GM13977 (cell line): ENCODE measurements around the gene LMX1B.

Experiments
- DNase-seq: peaks from one replicate; pipeline ENCODE4 v3.0.0; 2012; ENCODE audit warnings: low spot score
- CTCF ChIP-seq: IDR thresholded peaks from 2 replicates; pipeline ENCODE4 v1.5.1; 2012; ENCODE audit warnings: mild to moderate bottlenecking, control low read depth; ENCODE audit not compliant: insufficient read depth; ENCODE audit errors: extremely low read depth, missing control alignments
- in situ Hi-C: fragments of 300-500 bp; cut with MboI; formaldehyde crosslinking; loops from one replicate; pipeline ENCODE4 v1.12.0; 2022; ENCODE audit warnings: low sequenced_read_pairs, low pct_unique_long_range_greater_than_20kb, mixed read lengths, inconsistent platforms; ENCODE audit not compliant: unreplicated experiment

The LMX1B gene

GRCh38 chr9:126588491-126589168, 25.1 kb upstream of the LMX1B start:
- in situ Hi-C loops, result no loop called here
- no peak for TF ChIP-seq CTCF
- no peak for DNase-seq

- TF ChIP-seq CTCF, result no peak
- no peak for DNase-seq
- in situ Hi-C loops, result no loop called here
Observed at GRCh38 chr9:126589349-126589748, 24.4 kb upstream of the LMX1B start.

GRCh38 chr9:126591083-126591482, 22.6 kb upstream of the LMX1B start:
- DNase-seq, result no peak
- in situ Hi-C loops, result no loop called here
- TF ChIP-seq CTCF, result no peak

- in situ Hi-C loops, result no loop called here
- no peak for TF ChIP-seq CTCF
- DNase-seq, result no peak
Observed at GRCh38 chr9:126591922-126592321, 21.8 kb upstream of the LMX1B start.

- DNase-seq, result no peak
- no peak for TF ChIP-seq CTCF
- in situ Hi-C loops, result no loop called here
Observed at GRCh38 chr9:126592461-126592860, 21.3 kb upstream of the LMX1B start.

GRCh38 chr9:126595982-126596381, 17.7 kb upstream of the LMX1B start:
- no peak for TF ChIP-seq CTCF
- in situ Hi-C loops, result no loop called here
- no peak for DNase-seq

- in situ Hi-C loops, result no loop called here
- TF ChIP-seq CTCF, result no peak
- DNase-seq, result no peak
Observed at GRCh38 chr9:126599047-126599650, 14.6 kb upstream of the LMX1B start.
